Sigmoid colon (tissue), 4 donors: ENCODE results near the gene PTCH1.

ENCODE experiments used
- CTCF ChIP-seq, 4 experiments: fragments of 450-650 bp in 3 of 4; fragments of 200-600 bp in 1 of 4; IDR thresholded peaks; one replicate each; pipeline ENCODE4 v1.5.1; 2016 to 2019; ENCODE audit warnings: antibody characterized with exemption in 4 of 4, mild to moderate bottlenecking in 3 of 4, moderate library complexity in 2 of 4
- POLR2A ChIP-seq, 2 donors: fragments of 450-650 bp; IDR thresholded peaks; one replicate each; pipeline ENCODE4 v1.6.1; 2016; ENCODE audit warnings: antibody characterized with exemption in 2 of 2, mild to moderate bottlenecking in 2 of 2, moderate library complexity in 2 of 2
- POLR2AphosphoS5 ChIP-seq, 4 donors: sonication (generic); formaldehyde crosslinking; IDR thresholded peaks; one replicate each; pipeline ENCODE4 v1.6.1; 2017; ENCODE audit warnings: antibody characterized with exemption in 4 of 4

- TF ChIP-seq CTCF (IDR thresholded peaks at IDR 0.05): no peak
- no peak for TF ChIP-seq POLR2AphosphoS5 (IDR thresholded peaks at IDR 0.05)
- no peak for TF ChIP-seq POLR2A (IDR thresholded peaks at IDR 0.05)
These were observed 86.7 kb downstream of the PTCH1 start for GRCh38 chr9:95429948-95430620.
